HPDE6-E6E7 (cell line): Measurements from ENCODE around the gene GNL1.
A peak's percentile ranks its signal among the peaks of the same experiment; 100 is the strongest.
"Not testable (repeated sequence)": the region's sequence is repeated elsewhere in the genome, so short reads cannot be mapped to it uniquely, and the experiment has no call there.

Source experiments
- DNase-seq: peaks from one replicate; pipeline ENCODE4 v3.0.0; 2011; ENCODE audit warnings: missing footprints; ENCODE audit errors: extremely low spot score

The GNL1 gene

DNA sequence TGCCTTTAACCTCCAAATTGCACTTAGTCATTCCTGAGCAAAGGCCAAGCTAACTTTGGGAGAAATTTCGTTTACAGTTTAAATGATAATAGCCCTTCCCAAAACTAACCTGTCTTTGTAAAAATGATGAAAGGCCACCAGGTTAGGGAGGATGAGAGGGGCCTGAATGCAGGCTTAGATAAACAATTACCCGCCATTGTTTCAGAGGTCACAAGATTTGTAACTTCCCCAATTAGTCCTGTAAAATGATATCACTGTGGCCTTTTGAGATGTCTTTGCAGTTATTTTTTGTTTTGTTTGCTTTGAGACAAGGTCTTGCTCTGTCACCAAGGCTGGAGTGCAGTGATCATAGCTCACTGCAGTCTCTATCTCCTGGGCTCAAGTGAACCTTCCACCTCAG lies 26.3 kb downstream of the GNL1 start:
- DNase-seq: no peak

DNA sequence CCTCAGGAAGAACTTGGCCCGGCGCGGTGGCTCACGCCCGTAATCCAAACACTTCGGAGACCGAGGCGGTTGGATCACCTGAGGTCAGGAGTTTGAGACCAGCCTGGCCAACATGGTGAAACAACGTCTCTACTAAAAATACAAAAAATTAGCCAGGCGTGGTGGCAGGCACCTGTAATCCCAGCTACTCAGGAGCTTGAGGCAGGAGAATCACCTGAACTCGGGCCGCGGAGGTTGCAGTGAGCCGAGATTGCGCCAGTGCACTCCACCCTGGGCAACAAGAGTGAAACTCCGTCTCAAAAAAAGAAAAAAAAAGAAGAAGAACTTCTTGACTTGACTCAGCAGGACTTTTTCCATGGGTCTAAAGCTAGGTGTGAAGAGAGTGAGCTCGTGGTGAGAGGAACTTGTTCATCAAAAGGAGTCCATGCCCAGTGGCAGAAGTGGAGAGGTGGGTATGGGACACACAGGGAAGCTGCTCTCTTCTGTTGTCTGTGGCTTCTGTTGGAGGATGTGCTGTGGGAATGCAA lies 26.9 kb downstream of the GNL1 start:
- DNase-seq: not testable (repeated sequence)

DNA sequence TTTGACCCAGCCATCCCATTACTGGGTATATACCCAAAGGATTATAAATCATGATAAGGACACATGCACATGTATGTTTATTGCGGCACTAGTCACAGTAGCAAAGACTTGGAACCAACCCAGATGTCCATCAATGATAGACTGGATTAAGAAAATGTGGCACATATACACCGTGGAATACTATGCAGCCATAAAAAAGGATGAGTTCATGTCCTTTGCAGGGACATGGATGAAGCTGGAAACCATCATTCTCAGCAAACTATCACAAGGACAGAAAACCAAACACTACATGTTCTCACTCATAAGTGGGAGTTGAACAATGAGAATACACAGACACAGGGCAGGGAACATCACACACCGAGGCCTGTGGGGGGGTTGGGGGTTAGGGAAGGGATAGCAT lies 29.8 kb downstream of the GNL1 start:
- not testable (repeated sequence) for DNase-seq

DNA sequence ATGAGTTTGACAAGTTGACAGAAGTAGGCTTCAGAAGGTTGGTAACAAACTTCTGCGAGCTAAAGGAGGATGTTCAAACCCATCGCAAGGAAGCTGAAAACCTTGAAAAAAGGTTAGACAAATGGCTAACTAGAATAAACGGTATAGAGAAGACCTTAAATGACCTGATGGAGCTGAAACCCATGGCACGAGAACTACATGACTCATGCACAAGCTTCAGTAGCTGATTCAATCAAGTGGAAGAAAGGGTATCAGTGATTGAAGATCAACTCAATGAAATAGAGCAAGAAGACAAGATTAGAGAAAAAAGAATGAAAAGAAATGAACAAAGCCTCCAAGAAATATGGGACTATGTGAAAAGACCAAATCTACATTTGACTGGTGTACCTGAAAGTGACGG lies 34.3 kb downstream of the GNL1 start:
- DNase-seq: not testable (repeated sequence)

DNA sequence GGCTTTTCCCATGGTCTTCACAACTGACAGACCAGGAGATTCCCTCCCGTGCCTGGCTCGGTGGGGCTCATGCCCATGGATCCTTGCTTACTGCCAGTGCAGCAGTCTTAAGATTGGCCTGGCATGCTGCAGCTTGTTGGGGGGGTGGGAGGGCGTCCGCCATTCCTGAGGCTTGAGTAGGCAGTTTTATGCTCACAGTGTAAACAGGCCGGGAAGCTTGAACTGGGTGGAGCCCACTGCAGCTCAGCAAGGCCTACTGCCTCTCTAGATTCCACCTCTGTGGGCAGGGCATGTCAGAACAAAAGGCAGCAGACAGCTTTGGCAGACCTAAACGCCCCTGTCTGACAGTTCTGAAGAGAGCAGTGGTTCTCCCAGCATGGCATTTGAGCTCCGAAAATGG lies 35.2 kb downstream of the GNL1 start:
- DNase-seq: peak; percentile 71

DNA sequence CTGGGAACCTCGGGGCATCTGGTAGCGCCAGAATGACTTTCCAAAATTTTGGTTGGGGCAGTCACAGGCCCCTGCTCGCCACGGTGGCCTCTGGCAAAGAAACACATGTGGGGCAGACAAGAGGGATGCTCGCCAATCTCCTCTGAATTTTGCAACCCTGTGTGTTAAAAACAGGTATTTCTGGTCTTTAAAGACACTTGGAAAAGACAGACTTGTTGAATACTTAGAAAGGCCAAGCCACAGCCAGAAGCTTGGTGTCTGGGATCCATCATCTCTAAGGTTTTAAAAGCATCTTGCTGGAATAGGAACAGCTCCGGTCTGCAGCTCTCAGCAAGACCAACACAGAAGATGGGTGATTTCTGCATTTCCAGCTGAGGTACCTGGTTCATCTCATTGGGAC lies 35.8 kb downstream of the GNL1 start:
- DNase-seq: no peak

DNA sequence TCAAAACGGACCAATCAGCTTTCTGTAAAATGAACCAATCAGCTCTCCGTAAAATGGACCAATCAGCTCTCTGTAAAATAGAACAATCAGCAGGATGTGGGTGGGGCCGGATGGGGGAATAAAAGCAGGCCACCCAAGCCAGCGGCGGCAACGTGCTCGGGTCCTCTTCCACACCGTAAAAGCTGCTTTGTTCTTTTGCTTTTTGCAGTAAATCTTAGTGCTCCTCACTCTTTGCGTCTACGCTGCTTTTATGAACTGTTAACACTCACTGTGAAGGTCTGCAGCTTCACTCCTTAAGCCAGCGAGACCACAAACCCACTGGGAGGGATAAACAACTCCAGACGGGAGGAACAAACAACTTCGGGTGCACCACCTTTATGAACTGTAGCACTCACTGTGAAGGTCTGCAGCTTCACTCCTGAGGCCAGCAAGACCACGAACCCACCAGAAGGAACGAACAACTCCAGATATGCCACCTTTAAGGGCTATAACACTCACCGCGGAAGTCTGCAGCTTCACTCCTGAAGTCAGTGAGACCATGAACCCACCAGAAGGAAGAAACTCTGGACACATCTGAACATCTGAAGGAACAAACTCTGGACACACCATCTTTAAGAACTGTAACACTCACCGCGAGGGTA lies 37.7 kb downstream of the GNL1 start:
- not testable (repeated sequence) for DNase-seq

DNA sequence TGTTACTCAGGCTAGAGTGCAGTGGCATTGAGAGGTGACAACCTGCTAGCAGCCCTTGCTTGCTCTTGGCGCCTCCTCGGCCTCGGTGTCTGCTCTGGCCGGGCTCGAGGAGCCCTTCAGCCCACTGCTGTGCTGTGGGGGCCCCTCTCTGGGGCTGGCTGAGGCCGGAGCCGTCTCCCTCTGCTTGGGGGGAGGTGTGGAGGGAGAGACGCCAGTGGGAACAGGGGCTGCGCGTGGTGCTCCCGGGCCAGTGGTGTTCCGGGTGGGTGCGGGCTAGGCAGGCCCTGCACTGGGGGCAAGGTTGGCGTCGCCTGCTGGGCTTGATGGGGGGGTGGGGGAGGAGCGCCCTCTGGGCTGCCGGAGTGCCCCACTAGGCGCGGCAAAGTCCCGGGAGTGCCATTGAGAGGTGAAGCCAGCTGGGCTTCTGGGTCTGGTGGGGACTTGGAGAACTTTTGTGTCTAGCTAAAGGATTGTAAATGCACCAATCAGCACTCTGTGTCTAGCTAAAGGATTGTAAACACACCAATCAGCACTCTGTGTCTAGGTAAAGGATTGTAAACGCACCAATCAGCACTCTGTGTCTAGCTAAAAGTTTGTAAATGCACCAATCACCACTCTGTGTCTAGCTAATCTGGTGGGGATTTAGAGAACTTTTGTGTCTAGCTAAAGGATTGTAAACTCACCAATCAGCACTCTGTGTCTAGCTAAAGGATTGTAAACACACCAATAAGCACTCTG lies 38.4 kb downstream of the GNL1 start:
- not testable (repeated sequence) for DNase-seq

DNA sequence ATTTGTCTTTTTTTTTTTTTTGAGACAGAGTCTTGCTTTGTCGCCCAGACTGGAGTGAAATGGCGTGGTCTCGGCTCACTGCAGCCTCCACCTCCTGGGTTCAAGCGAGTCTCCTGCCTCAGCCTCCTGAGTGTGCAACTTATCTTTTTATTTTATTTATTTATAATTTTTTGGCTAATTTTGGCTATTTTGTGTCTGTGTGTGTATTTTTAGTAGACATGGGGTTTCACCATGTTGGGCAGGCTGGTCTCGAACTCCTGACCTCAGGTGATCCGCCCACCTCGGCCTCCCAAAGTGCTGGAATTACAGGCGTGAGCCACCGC lies 39.6 kb downstream of the GNL1 start:
- not testable (repeated sequence) for DNase-seq

DNA sequence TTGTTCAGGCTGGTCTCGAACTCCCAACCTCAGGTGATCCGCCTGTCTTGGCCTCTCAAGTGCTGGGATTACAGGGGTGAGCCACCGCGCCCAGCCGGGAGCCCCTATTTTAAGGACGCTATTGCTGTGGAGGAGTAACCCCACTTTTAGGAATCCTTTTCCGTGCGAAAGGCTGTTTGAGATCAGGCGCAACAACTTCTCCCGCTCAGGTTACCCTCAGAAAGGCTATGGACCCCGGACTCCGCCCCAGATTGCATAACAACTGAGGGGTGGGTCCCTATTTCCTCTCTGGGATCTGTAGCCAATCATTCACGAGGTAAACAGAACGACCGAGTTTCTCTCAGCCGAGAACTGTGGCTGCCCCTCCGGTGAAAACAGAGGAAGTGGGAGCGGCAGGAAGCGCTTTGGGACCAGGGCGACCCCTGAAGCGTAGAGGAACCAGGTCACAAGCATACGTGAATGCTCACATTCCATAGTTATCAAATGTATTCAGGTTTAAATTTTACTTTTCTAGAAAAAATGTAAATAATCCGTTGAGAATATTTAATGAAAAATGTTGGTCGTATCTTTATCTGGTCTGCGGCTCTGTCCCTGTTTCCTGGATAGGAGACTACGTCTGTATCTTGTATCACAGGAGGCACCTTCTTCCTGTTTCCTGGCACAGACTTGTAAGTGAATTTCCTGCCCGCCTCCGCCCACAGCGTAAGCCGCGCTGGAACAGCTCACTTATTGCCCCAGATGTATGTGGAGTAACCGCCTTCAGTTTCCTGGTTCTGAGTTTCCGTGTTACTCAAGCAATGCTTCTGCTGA lies 40.1 kb downstream of the GNL1 start:
- peak; percentile 78 for DNase-seq

DNA sequence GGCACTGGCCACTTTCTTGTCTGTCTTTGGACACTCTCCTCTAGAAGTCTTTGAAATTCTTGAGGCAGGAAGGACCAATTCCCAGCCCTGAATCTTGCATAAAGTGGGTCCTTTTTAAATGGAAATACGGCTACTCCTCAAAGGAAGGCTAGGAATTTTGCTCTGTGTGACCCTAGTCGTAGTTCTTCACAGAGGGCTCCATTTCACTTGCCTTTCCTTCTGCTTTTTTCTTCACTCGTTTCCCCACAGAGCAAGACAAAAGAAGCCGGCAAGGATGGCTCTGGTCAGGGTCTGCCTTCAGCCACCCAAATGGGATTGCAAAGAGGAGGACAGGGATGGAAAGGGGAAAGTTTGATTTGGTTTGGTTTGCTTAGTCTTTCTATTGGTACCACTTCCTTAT lies 41.2 kb downstream of the GNL1 start:
- DNase-seq: no peak

DNA sequence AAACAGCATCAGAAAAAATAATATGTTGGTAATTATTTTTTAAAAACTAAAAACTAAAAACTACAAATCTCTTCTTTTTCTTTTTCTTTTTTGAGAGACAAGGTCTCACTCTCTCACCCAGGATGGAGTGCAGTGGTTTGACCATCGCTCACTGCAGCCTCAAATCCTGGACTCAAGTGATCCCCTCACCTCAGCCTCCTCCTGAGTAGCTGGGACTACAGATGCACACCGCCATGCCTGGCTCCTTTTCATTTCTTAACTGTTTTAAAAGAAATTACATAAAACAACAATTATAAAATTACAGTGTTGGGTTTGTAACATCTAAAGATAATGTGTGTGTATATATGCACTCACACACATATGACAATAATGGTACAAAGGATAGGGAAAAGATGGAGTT lies 42.8 kb downstream of the GNL1 start:
- no peak for DNase-seq

DNA sequence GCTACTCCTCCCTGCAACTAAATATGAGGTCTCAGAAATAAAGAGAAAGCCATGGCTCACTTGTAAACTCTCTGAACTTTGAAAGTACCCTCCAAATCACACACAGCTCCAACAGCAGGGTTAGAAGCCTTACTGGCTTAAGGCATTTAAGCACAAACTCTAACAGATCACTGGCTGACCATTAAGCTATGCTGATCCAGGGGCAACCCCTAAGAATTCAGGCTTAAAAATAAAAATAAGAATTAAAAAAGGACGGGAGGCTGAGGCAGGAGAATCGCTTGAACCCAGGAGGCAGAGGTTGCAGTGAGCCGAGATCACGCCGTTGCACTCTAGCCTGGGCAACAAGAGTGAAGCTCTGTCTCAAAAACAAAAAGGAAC lies 45.1 kb downstream of the GNL1 start:
- DNase-seq: no peak

DNA sequence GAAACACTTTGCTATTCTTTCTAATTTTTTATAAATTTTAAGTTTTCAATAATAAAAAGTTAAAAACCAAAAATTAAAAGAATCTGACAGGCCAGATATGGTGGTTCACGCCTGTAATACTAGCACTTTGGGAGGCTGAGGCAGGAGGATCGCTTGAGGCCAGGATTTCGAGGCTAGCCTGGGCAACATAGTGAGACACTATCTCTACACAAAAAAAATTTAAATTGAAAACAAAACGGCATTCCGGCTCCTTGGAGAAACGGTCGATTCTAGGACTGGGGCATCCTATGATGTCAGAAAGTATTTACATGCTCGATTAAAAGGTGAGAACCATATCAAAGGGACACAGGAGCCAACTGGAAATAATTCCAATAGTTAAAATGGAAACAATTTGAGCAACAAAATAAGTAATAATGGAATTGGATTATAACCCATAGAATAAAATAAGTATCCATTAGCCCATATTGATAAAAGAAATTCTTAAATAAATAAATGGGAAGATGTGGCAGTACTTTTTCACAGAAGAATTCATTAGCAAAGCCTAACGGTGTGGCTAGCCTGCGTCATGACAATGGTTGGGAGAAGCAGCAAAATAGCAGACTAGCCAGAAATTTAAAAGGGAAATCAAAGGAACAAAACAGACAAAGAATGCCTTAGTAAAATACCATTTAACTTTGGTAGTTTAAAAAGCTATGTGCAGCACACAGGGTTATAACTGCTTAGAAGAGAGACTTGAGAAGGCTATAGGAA lies 45.7 kb downstream of the GNL1 start:
- no peak for DNase-seq

DNA sequence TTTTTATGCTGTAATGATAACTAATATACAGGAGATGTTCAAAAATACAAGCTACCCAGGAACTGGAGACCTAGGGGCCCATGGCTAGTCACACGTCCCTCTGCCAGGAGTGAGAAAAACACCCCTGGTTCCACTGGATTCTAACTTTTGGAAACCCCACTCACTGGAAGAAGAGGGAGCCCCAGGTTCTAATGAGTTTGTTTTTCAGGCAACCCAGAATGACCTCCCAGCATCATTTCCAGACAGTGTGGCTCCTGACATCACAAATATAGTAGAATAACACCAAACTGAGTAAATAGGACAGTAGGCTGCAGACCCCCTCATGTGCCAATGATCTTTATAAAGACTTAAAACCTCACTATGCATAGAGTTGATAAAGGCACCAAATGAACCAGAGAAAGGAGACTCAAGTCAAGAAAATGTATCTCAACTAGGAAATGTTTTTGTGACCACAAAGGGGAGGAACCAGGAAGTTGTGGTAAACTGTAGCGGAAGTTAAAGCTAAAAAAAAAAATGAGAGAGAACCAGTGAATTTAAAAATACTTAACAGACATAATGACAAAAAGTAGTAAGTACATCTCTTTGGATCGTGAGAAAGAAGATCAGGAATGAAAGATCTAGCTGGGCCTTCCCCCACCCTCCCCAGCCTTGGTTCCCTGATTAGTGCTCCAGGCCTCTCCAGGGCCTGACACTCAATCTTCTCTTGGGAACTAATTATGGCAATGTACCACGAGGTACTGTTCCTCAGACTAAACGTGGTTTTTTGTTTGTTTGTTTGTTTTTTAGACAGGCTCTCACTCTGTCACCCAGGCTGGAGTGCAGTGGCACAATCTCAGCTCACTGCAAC lies 47.2 kb downstream of the GNL1 start:
- no peak for DNase-seq

DNA sequence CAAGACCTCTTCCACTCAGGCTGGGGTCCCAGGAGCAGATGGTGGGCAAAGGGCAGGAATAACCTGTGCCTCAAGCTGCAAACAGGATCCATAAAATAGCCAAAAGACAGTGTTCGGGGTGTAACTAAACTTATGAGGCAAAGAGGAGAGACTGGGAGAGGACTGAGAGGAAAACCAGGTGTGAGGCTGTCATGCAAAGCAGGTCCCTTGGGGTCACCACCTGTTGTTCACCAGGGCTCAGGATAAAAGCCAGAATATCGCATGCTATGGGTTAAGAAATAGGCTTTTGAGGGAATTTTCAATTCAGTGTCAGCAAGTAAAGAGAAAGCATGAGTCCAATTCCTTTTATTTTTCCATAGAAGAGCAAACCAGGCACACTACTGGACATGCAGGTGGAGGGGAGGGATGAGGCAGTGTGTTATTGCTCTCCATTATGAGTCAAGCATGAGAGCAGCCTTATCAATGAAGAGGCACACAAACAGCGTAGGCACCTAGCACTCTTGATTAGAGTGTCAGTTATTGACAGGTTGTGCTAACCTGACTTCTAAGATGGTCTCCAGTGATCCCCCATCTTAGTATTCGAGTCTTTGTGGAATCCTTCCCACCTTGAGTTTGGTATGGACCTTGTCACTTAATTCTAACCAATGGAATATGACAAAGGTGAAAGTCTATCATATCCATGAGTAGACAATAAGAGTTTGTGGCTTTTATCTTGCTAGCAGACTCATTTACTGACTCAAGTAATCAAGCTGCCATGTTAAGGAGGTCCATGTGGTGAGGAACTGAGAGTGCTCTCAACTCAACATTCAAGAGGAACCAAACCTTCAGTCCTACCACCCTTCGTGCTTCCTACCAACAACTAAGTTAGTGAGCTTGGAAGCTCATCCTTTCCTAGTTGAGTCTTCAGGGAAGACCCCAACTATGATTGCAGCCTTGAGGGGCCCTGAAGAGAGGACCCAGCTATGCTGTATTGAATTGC lies 48.2 kb downstream of the GNL1 start:
- DNase-seq: no peak

DNA sequence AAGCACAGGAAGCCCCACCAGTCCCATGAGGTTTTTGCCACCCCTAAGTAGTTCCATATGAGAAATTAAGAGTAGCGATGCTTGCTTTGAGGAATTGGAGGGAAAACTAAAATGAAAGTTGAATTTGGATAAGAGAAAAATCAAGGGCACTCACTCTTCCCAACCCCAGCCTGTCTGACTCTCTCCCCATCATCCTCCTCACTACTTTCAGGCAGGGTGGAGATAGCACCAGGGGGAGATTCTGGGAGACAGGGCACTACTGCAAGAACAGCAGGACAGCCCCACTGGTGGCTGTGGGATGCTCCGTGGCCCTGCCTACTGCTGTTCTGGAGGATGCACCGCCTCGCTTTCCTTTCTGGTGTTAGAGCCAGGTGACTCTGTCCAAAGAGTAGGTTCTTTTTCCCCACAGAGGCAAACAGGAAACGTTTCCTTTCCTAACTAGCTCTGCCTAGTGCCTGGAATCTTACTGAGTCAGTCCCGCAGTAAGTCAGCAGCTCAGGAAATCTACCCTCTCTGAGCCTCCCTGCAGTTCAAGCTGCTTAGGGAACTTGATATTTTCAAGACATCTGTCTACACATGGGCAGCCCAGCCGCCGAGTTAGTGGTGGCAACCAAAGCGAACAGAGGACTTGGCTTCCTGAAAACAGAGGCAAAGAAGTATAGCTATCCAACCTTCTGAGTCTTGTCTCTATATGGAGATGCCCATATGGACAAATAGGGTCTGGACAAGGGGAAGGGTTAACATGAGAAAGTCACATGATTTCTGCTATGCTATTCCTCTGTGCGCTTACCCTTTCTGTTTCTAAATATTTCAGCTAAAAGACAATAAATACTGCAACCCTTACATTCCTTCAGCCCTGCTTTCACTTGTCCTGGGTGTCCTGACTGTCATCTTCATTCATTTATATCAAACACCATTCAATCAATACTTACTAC lies 55.6 kb downstream of the GNL1 start:
- no peak for DNase-seq

DNA sequence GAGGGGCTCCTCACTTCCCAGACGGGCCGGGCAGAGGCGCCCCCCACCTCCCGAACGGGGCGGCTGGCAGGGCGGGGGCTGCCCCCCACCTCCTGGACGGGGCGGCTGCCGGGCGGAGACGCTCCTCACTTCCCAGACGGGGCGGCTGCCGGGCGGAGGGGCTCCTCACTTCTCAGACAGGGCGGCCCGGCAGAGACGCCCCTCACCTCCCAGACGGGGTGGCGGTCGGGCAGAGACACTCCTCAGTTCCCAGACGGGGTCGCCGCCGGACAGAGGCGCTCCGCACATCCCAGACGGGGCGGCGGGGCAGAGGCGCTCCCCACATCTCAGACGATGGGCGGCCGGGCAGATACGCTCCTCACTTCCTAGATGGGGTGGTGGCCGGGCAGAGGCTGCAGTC lies 57.6 kb downstream of the GNL1 start:
- DNase-seq: not testable (repeated sequence)

DNA sequence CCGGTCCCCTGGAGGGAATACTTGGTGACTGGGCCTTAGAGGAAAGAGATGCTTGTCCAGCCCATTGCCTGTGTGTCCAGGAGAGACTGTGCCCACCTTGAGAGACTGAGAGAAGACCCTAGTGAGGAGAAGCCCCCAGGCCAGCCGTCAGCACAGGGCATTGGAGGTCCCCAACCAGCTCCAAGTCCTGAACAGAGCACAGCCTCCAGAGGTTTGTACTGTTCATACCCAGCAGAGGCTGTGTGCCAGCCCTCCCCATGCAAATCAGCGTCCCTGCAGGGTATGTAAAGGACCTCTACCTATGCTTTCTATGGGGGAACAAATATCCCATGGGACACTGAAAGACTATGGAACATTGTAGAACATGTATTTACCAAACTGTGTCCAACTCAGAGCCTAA lies 58.6 kb downstream of the GNL1 start:
- DNase-seq: no peak
